WTC11 (cell line): ENCODE results near the gene LEFTY2. TPM values are rescaled to one million over a fixed set of nuclear protein-coding genes. Genes with fewer than 3 reads are reported as not detected.

Source experiments
- ATAC-seq: fragments of 200-7000 bp; cut with Tn5 transposase; 2 replicates; pipeline ENCODE4 v1.10.0; 2021; ENCODE audit warnings: mild to moderate bottlenecking, moderate library complexity
- CTCF ChIA-PET: fragments of 300-600 bp; sonication (Branson Sonifier 250); formaldehyde crosslinking; loops from one replicate; lab custom pipeline; 2021; ENCODE audit warnings: antibody characterized with exemption; lab: Charles Lee
- POLR2A ChIA-PET: fragments of 350-600 bp; sonication (Branson Sonifier 250); formaldehyde crosslinking; loops from one replicate; lab custom pipeline; 2021; ENCODE audit warnings: antibody characterized with exemption; lab: Charles Lee
- DNase-seq: peaks from one replicate; pipeline ENCODE4 v3.0.0; 2021; ENCODE audit warnings: low spot score
- H3K27ac Mint-ChIP-seq: 2 replicates; pipeline ENCODE4 v1.8.0; 2021; ENCODE audit warnings: mixed read lengths
- H3K27me3 Mint-ChIP-seq: 2 replicates; pipeline ENCODE4 v1.8.0; 2021; ENCODE audit warnings: low read depth, mild to moderate bottlenecking, moderate library complexity, mixed read lengths
- H3K36me3 Mint-ChIP-seq: 2 replicates; pipeline ENCODE4 v1.8.0; 2021; ENCODE audit warnings: mixed read lengths
- H3K4me1 Mint-ChIP-seq: 2 replicates; pipeline ENCODE4 v1.8.0; 2022; ENCODE audit warnings: mixed read lengths
- H3K4me3 Mint-ChIP-seq: 2 replicates; pipeline ENCODE4 v1.8.0; 2021; ENCODE audit warnings: mild to moderate bottlenecking, moderate library complexity, mixed read lengths
- H3K9me3 Mint-ChIP-seq: 2 replicates; pipeline ENCODE4 v1.8.0; 2021; ENCODE audit warnings: mixed read lengths
- ATF1 ChIP-seq: sonication (generic); formaldehyde crosslinking; IDR thresholded peaks from 2 replicates; pipeline ENCODE4 v1.8.1; 2023; ENCODE audit warnings: mild to moderate bottlenecking, moderate library complexity, missing genetic modification reagents
- CREM ChIP-seq: sonication (generic); formaldehyde crosslinking; IDR thresholded peaks from 2 replicates; pipeline ENCODE4 v1.8.1; 2022; ENCODE audit warnings: mild to moderate bottlenecking, missing genetic modification reagents, moderate library complexity
- CTCF ChIP-seq: fragments of 200-600 bp; IDR thresholded peaks from 2 replicates; pipeline ENCODE4 v1.8.0; 2022; ENCODE audit warnings: antibody characterized with exemption
- FOXP1 ChIP-seq: sonication (generic); formaldehyde crosslinking; IDR thresholded peaks from 2 replicates; pipeline ENCODE4 v1.8.0; 2022; ENCODE audit warnings: missing genetic modification reagents, mild to moderate bottlenecking, moderate library complexity, borderline replicate concordance
- IRF2 ChIP-seq: sonication (generic); formaldehyde crosslinking; IDR thresholded peaks from 2 replicates; pipeline ENCODE4 v1.8.0; 2022; ENCODE audit warnings: low read depth, missing genetic modification reagents, borderline replicate concordance
- NR3C1 ChIP-seq: sonication (generic); formaldehyde crosslinking; conservative IDR thresholded peaks from 2 replicates; pipeline ENCODE4 v1.8.1; 2023; ENCODE audit warnings: low read depth, mild to moderate bottlenecking, missing genetic modification reagents
- SMAD3 ChIP-seq: sonication (generic); formaldehyde crosslinking; IDR thresholded peaks from 2 replicates; pipeline ENCODE4 v1.8.0; 2022; ENCODE audit warnings: missing genetic modification reagents, mild to moderate bottlenecking, borderline replicate concordance
- SOX15 ChIP-seq: fragments of 250-450 bp; sonication (Bioruptor Pico); IDR thresholded peaks from 2 replicates; pipeline ENCODE4 v1.9.0; 2021; ENCODE audit warnings: mild to moderate bottlenecking
- USF1 ChIP-seq: sonication (generic); formaldehyde crosslinking; IDR thresholded peaks from 2 replicates; pipeline ENCODE4 v1.8.0; 2022; ENCODE audit warnings: mild to moderate bottlenecking, missing genetic modification reagents
- USF2 ChIP-seq: sonication (generic); formaldehyde crosslinking; IDR thresholded peaks from 2 replicates; pipeline ENCODE4 v1.8.1; 2023; ENCODE audit warnings: mild to moderate bottlenecking, missing genetic modification reagents, moderate library complexity
- ZNF416 ChIP-seq: fragments of 250-450 bp; sonication (Bioruptor Pico); IDR thresholded peaks from 2 replicates; pipeline ENCODE4 v1.9.0; 2021; ENCODE audit warnings: mild to moderate bottlenecking, inconsistent platforms
- ZNF425 ChIP-seq: fragments of 250-450 bp; sonication (Bioruptor Pico); conservative IDR thresholded peaks from 2 replicates; pipeline ENCODE4 v1.9.0; 2021; ENCODE audit warnings: mild to moderate bottlenecking
- total RNA-seq: library from RNA; stranded (reverse); gene quantifications from 3 replicates; pipeline ENCODE4 v1.2.3, GENCODE V29; 2021
- TF ChIP-seq, protein P1 (sequence below): fragments of 250-450 bp; sonication (Bioruptor Pico); IDR thresholded peaks from 2 replicates; pipeline ENCODE4 v1.8.0; 2021; ENCODE audit warnings: mild to moderate bottlenecking
- TF ChIP-seq, protein P2 (sequence below): sonication (generic); formaldehyde crosslinking; IDR thresholded peaks from 2 replicates; pipeline ENCODE4 v1.8.1; 2023; ENCODE audit warnings: mild to moderate bottlenecking, missing genetic modification reagents, borderline replicate concordance
- TF ChIP-seq, protein P3 (sequence below): sonication (generic); formaldehyde crosslinking; IDR thresholded peaks from 2 replicates; pipeline ENCODE4 v1.8.1; 2023; ENCODE audit warnings: mild to moderate bottlenecking, missing genetic modification reagents, moderate library complexity
- TF ChIP-seq, protein P4 (sequence below): sonication (generic); formaldehyde crosslinking; conservative IDR thresholded peaks from 2 replicates; pipeline ENCODE4 v1.8.1; 2022; ENCODE audit warnings: mild to moderate bottlenecking, missing genetic modification reagents
- TF ChIP-seq, protein P5 (sequence below): sonication (generic); formaldehyde crosslinking; IDR thresholded peaks from 2 replicates; pipeline ENCODE4 v1.8.1; 2022; ENCODE audit warnings: low read depth, mild to moderate bottlenecking, moderate library complexity, missing genetic modification reagents, borderline replicate concordance
- TF ChIP-seq, protein P6 (sequence below): sonication (generic); formaldehyde crosslinking; IDR thresholded peaks from 2 replicates; pipeline ENCODE4 v1.8.0; 2023; ENCODE audit warnings: missing genetic modification reagents
- TF ChIP-seq, protein P7 (sequence below): sonication (generic); formaldehyde crosslinking; IDR thresholded peaks from 2 replicates; pipeline ENCODE4 v1.8.0; 2022; ENCODE audit warnings: mild to moderate bottlenecking, missing genetic modification reagents

LEFTY2 gene
- total RNA-seq, 1 experiment from 2014 or later: 15.5 TPM

- TF ChIP-seq ZNF425 (CRISPR knock-in tag) (no peak), NR3C1 (CRISPR knock-in tag) (0 out of 2 replicates have a peak, but pooled peaks have one; percentile 46), CTCF (peak; percentile 93), CREM (0 out of 2 replicates have a peak, but pooled peaks have one; percentile 17)
- TF ChIP-seq, protein P1, sequence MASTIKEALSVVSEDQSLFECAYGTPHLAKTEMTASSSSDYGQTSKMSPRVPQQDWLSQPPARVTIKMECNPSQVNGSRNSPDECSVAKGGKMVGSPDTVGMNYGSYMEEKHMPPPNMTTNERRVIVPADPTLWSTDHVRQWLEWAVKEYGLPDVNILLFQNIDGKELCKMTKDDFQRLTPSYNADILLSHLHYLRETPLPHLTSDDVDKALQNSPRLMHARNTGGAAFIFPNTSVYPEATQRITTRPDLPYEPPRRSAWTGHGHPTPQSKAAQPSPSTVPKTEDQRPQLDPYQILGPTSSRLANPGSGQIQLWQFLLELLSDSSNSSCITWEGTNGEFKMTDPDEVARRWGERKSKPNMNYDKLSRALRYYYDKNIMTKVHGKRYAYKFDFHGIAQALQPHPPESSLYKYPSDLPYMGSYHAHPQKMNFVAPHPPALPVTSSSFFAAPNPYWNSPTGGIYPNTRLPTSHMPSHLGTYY: no peak
Measured at GRCh38 chr1:225911191-225912130, 29.6 kb downstream of the LEFTY2 start (continued).

GRCh38 chr1:225909477-225909876, 31.5 kb downstream of the LEFTY2 start:
- POLR2A ChIA-PET: no interaction called here
- H3K27ac Mint-ChIP-seq: no peak overlapping the region
- TF ChIP-seq, protein P2, sequence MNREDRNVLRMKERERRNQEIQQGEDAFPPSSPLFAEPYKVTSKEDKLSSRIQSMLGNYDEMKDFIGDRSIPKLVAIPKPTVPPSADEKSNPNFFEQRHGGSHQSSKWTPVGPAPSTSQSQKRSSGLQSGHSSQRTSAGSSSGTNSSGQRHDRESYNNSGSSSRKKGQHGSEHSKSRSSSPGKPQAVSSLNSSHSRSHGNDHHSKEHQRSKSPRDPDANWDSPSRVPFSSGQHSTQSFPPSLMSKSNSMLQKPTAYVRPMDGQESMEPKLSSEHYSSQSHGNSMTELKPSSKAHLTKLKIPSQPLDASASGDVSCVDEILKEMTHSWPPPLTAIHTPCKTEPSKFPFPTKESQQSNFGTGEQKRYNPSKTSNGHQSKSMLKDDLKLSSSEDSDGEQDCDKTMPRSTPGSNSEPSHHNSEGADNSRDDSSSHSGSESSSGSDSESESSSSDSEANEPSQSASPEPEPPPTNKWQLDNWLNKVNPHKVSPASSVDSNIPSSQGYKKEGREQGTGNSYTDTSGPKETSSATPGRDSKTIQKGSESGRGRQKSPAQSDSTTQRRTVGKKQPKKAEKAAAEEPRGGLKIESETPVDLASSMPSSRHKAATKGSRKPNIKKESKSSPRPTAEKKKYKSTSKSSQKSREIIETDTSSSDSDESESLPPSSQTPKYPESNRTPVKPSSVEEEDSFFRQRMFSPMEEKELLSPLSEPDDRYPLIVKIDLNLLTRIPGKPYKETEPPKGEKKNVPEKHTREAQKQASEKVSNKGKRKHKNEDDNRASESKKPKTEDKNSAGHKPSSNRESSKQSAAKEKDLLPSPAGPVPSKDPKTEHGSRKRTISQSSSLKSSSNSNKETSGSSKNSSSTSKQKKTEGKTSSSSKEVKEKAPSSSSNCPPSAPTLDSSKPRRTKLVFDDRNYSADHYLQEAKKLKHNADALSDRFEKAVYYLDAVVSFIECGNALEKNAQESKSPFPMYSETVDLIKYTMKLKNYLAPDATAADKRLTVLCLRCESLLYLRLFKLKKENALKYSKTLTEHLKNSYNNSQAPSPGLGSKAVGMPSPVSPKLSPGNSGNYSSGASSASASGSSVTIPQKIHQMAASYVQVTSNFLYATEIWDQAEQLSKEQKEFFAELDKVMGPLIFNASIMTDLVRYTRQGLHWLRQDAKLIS: no peak
- TF ChIP-seq, protein P3, sequence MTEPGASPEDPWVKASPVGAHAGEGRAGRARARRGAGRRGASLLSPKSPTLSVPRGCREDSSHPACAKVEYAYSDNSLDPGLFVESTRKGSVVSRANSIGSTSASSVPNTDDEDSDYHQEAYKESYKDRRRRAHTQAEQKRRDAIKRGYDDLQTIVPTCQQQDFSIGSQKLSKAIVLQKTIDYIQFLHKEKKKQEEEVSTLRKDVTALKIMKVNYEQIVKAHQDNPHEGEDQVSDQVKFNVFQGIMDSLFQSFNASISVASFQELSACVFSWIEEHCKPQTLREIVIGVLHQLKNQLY (CRISPR knock-in tag): no peak
- no peak for TF ChIP-seq IRF2 (CRISPR knock-in tag)
- TF ChIP-seq, protein P4, sequence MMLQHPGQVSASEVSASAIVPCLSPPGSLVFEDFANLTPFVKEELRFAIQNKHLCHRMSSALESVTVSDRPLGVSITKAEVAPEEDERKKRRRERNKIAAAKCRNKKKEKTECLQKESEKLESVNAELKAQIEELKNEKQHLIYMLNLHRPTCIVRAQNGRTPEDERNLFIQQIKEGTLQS (CRISPR knock-in tag): no peak
- TF ChIP-seq, protein P5, sequence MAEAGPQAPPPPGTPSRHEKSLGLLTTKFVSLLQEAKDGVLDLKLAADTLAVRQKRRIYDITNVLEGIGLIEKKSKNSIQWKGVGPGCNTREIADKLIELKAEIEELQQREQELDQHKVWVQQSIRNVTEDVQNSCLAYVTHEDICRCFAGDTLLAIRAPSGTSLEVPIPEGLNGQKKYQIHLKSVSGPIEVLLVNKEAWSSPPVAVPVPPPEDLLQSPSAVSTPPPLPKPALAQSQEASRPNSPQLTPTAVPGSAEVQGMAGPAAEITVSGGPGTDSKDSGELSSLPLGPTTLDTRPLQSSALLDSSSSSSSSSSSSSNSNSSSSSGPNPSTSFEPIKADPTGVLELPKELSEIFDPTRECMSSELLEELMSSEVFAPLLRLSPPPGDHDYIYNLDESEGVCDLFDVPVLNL: no peak
- TF ChIP-seq FOXP1: no peak
- no peak for TF ChIP-seq ZNF416 (CRISPR knock-in tag)
- TF ChIP-seq, protein P6, sequence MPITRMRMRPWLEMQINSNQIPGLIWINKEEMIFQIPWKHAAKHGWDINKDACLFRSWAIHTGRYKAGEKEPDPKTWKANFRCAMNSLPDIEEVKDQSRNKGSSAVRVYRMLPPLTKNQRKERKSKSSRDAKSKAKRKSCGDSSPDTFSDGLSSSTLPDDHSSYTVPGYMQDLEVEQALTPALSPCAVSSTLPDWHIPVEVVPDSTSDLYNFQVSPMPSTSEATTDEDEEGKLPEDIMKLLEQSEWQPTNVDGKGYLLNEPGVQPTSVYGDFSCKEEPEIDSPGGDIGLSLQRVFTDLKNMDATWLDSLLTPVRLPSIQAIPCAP (CRISPR knock-in tag): no peak
- TF ChIP-seq USF1 (CRISPR knock-in tag): no peak
- TF ChIP-seq, protein P7, sequence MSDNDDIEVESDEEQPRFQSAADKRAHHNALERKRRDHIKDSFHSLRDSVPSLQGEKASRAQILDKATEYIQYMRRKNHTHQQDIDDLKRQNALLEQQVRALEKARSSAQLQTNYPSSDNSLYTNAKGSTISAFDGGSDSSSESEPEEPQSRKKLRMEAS (CRISPR knock-in tag): no peak
- TF ChIP-seq USF2 (CRISPR knock-in tag): no peak
- TF ChIP-seq SMAD3 (CRISPR knock-in tag): no peak
- TF ChIP-seq SOX15 (CRISPR knock-in tag): no peak
- no peak for TF ChIP-seq ATF1

More at GRCh38 chr1:225909477-225909876, 31.5 kb downstream of the LEFTY2 start:
- Mint-ChIP-seq H3K27me3 (peaks cover 22% of the 10 kb centered on the region), H3K9me3 (no peaks in the 10 kb centered on the region), H3K4me1 (peaks cover 35% of the 10 kb centered on the region), H3K36me3 (no peaks in the 10 kb centered on the region), H3K4me3 (no peak overlapping the region)
- ATAC-seq: no peak
- DNase-seq: no peak
- CTCF ChIA-PET: interaction anchor here (0.9 to 5.1 kb wide), 3 partner anchors 29 to 435 kb away, joined by 3 to 94 read pairs (median 4); partner anchors contain the start of gene TMEM63A
